DMS153 (cell line): ENCODE data around the gene DCLRE1B.

Source experiments
- DNase-seq: peaks from one replicate; lab custom pipeline; 2025; lab: John Stamatoyannopoulos, UW

The DCLRE1B gene

DNA sequence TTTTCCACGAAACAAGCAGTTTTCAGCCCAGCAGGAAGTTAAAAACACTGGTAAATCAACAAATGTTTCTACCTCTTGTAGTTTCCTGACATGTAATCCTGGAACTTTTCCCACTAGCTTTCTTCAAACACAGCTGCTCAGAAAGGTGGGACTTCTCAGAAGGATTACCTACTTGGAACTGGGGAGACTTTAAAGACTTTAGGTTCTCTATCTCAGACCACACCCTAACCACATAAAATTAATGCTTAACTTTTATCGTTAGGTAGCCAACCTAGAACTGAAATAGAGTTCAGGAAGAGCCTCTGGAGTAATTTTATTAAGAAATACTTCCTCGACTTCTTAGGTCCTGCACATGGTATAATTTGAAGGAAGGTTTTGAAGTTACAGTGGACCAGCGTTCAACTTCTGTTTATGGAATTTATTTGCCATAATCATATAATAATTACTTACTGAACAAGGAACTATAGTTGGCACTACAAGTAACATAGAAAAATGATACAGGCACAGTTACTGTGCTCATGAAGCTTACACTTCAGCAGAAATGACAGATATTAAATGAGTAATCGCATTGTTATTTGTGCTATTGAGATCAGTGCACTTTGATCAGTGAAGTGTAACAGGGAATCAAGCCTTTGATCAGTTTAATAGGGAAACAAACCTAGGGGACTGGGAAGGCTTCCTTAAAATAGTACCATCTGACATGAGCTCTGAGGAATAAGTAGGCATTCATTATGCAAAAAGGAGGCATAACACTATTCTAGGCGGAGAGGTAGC lies 17.5 kb upstream of the DCLRE1B start, which contains the start of gene BCL2L15:
Gene BCL2L15, minus strand, starts transcription at position 180 of the 774 bp plus-strand sequence. CDS start 206 bp downstream, outside the sequence.
- no peak for DNase-seq

DNA sequence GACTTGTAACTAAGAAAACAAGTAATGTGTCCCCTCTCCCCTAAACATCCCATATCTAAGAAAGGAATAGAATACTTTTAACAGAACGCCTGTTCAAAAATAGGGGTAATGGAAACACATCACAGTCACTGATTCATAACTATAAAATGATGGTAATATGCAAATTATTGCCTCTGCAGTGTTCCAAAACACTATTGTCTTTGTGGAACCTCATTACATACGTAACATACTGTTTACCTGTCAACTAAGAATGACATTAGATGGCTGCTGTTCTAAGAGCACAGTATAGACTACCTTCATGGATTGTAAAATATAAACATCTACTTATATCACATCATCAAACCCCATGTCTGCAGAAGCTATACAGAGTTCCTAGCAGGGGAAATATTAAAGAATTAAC lies 14.3 kb upstream of the DCLRE1B start:
- no peak for DNase-seq

DNA sequence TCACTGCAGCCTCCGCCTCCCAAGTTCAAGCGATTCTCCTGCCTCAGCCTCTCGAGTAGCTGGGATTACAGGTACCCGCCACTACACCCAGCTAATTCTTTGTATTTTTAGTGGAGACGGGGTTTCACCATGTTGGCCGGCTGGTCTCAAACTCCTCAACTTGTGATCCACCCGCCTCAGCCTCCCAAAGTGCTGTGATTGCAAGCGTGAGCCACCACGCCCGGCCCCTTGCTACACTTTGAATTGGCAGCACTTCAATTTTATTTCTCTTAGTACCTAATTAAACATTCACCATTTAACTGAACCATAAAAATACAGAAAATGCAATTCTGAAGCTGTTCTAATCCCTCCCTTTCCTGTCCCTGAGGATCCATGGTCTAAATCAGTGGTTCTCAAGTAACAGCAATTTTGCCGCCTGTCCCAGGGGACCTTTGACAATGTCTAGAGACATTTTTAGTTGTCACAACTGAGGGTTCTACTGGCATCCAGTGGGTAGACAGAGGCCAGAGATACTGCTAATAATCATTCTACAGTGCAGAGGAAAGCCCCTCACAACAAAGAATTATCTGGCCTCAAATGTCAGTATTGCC lies 13.4 kb upstream of the DCLRE1B start:
- no peak for DNase-seq

DNA sequence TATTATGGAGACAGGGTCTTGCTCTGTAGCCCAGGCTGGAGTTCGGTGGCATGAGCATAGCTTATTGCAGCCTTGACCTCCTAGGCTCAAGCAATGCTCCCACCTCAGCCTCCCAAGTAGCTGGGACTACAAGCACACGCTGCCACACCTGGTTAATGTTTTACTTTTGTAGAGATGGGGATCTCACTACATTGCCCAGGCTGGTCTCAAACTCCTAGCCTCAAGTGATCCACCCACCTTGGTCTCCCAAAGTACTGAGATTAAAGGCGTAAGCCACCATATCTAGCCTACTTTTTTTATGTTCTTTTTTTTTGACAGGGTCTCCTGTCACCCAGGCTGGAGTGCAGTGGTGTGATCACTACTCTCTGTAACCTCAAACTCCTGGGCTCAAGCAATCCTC lies 11.9 kb upstream of the DCLRE1B start:
- DNase-seq, result no peak

DNA sequence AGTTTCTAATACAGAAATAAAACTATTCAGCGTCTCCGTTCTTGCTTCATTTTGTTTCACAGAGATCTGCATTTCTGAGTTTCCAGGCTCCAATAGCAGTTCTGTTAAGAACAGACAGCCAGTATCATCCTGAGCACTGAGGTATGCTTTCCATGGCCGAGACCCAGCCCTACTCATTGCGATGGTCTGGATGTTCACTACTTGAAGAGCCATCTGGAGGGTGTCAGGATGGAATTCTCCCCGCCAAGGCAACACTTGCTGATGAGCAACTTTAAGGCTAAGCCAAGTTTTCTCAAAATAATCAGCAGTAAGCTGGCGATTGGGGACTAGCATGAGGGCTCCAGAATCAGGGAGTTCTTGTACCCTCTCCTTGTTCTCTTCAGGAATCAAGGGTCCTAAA lies 10.0 kb upstream of the DCLRE1B start:
- no peak for DNase-seq

DNA sequence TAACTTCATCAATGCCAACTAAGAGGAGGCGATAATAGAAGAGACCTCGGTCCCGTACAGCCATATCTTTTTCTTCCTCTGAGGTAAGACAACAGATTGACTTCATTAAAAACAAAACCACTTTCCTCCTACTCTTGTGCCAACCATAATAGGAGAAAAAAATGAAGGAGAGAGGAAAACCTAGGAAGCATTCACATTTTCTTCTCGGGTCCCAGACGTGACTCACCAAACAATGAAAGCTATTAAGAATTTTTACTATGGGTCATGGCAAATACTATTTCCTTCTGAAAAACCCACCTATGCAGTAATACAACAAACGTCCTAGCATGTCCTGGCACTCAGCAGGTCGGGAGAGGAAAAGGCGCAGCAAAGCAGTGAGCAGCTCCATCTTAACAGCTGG lies 9.2 kb upstream of the DCLRE1B start:
- DNase-seq, result no peak

DNA sequence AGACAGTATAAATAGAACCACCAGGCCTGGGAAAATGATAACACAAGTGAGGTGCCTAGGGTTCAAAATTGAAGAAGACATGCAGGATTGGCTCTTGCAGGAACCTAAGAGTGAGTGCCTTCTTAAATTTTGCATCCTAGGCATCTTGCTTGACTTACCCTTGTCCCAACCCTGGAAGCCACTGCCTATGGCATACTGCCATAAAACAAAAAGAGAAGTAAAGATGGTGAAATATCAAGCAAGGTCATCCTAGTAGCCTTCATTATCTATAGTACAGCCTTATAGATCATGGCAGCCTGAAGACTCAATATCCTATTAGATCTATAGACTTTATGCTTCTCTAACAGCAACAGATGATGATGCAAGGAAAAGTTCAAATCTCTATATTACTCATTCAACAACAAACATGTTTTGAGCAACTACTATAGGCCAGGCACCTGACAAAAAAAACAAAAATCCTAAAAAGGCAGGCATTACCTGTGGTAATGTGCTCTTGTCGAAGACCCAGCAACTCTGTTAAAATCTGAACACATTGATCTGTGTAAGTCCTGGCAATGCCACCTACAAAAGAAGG lies 6.8 kb upstream of the DCLRE1B start:
- DNase-seq, result no peak

DNA sequence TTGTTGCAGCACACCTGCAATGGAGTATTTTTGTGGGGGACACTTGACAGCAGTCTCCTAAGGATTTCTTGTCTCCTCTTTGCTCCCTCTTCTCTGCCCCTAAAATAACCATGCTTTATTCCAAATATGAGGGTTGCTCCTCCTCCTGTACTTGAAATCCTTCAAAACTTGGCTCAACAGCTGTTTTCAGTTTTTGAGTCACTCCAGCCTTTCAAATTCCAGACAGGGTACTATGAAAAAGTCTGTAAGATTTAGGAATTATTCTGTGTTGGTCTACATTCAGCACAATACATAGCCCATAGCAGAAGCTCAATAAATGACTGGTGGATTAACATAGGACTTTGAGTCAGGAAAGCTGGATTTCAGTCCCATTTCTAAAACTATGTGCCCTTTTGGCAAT lies 6.0 kb upstream of the DCLRE1B start:
- DNase-seq, result no peak

DNA sequence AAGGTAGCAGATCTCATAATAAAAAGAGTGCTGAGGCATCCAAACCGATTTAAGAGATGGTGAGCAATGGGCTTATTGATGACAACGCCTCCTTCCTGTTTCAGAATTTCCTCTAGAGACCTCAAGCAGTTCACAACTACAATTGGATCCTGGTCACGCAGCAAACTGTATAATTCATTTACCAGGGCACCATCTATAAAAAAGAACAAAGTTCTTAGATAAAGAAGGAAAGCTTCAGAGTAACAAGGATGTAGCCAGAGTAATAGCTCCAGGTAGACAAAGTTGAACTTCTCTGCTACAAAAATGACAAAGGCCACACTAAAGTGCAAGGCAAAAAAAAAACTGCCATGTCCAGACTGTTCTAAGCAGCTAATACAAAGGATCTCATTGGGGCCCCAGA lies 3.9 kb upstream of the DCLRE1B start:
- DNase-seq, result no peak

DNA sequence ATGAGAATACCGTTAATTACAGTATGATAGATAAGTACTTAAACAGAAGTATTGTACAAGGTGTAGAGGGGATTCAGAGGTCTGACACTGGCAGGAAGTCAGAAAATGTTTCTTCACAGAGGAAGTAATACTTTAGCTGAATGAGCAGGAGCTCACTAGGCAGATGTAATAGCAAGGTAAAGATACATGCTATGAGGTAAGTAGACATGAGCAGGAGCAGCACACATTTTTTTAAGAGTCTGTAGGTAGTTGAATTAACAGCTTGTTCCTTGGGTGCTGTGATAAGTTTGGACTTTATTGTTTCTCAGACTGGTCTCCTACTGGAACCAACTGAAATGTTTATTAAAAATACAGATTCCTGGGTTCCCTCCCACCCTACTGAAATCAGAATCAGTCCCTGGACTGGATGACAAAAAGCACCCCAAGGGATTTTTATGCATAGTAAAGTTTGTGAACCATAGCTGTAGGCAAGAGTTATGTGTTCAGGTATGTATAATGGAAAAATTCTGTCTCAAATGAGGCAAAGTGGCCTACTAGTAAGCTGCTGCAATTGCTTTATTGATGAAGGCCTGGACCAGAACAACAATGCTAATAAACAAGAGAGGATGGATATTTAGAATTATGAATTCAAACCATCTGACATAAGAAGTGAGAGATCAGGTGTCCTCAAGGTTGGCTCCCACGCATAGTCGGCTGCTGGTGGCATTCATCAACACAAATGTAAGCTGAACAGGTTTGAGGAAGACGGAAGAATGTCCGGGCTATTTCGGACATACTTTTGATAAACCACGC lies 1.4 kb upstream of the DCLRE1B start:
- DNase-seq, result no peak

DNA sequence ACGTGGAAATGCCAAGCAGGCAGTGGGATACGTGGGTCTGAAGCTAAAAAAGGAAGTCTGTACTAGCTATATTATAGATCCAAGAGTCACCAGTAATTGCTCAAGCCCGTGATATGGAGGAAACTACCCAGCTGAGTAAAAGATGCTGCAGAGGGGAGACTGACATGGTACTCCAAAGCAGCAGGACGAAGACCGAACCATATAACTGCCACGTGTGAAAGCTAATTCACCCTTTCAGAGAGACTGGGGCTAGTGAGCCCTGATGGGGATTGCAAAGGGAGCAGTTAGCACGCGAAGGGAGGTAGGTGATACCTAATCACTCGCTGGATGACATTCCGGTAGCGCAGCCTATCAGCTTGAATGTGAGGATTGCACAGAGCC lies 843 bp upstream of the DCLRE1B start:
- peak; percentile 53 for DNase-seq

DNA sequence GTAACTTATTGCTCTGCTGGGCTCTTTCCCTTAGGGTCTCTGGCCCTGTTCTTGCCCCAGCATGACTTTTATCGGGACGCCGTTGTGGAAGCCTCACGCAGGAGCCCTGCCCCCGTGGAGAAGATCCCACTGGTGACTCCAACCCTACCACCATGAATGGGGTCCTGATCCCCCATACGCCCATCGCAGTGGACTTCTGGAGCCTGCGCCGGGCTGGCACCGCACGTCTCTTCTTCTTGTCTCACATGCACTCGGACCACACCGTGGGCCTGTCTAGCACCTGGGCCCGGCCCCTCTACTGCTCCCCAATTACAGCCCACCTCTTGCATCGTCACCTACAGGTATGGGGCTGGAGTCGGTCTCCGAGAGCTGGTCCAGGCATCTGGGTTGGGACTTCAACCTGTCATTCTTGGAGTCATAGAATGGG lies 322 bp downstream of the DCLRE1B start:
- DNase-seq, result no peak

DNA sequence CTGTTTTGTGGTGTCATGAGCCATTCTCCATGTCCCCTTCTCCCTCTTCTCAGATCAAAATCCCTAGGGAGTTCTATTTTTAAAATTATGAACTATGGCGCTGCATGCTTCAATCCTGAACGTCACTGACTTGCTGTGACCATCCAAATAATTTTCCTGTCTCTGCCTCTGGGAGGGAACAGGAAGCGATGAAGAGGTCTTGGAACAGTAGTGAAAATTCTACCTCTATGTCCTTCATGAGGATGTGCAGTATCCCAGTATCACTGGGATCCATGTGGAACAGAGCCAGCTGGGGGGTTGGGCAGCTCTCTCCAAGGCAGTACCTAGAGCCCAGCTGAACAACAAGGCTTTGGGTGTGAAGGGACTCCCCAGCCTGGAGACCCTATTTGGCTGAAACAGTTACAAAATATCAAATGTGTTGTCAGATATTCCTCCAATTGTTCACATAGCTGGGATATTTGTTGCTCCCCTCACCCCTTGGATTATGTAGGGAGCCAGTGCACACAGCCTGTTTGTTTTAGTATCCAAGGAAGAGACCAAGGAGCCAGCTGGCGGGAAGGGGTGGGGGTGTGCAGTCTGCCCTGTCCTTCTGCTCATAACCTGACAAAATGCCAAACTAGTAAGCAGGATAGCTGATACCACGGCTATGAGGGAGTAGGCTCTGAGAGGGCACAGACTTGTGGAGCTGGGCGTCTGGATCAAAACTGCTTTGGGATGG lies 7.6 kb downstream of the DCLRE1B start:
- DNase-seq, result no peak

DNA sequence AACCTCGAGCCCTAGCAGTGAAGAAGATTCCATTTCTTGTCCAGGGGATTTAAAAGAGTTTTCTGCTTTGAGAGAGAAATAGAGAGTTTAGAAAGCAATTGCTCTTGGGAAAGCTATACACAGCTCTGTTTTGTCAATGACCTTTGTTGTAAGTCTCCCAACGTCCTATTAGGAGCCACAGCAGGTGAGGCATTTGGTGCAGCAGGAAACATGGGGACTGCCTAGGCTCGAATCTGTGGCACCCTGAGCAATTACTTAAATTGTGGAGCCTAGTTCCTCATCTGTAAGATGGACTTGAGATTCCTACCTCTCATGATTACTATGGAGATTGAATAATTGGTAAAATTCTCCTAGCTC lies 8.2 kb downstream of the DCLRE1B start:
- no peak for DNase-seq

DNA sequence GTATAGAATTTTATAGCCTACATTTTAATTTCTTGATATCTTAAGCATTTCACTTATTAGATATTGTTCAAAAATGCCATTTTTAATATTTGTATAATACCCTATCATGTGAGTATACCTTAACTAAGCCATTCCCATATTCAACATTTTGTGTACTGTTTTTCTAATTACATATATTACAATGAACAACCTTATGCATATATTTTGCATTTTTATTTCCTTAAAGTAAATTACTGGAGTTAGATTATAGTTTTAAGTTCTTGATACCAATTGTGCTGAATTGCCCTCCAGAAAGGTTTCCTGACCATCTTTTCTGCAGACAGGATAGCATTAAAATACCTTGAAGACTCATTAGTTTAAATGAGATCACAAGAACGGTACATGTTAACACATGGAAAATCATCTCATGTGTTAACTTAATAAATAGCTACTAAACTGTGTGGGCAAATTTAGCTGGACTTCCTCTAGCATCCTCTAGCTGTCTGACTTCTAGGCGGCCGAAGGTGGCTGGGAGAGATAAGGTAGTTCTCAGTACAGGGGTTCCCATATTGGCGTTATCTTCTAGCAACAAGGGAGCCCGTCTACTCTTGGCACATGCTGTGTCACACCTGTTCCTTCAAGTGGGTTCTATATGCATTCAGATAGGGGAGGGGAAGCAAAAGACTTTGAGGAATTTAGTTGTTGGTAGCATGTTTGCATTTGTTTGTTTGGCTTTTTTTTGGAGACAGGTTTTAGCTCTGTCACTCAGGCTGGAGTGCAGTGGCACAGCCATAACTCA lies 8.9 kb downstream of the DCLRE1B start:
- no peak for DNase-seq

DNA sequence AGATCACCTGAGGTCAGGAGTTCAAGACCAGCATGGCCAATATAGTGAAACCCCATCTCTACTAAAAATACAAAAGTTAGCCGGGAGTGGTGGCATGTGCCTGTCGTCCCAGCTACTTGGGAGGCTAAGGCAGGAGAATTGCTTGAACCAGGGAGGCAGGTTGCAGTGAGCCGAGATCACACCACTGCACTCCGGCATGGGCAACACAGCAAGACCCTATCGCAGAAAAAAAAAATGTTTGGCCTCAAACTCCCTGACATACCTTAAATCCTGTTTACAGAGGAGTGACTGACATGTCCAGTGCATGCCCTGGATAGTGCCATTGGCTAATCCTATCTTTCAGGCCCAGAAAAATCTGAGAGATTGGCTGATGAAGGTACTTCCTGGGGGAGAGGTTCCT lies 11.8 kb downstream of the DCLRE1B start:
- DNase-seq, result no peak

DNA sequence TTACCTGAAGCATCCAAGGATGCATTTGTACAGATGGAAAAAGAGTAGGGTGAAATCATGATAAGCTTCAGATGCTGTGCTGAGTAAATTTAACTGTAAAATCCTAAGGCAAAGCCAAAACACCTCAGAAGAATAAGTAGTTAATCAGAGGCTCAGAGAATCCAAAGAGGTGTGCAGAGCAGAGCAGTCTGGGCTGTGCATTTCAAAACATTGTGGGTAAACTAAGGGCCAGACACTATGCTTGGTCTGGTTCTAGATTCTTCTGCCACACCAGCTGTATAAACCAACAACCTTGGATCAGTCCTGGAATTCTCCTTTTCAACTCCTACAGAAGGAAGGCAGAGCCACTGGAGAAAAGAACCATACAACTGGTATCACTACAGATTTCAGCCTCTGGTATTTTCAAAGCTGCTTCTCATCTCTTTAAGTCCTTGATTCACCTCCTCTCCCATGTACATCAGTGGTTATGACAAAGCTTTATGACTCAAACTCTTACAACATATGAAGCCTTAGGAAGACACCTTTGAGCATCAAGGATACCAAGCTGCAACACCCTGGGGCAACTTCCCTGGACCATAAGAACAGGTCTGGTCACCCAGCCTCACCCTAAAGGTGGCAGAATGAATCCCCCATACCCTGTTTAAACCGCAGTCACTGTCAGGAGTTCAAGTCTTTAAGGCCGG lies 12.4 kb downstream of the DCLRE1B start:
- no peak for DNase-seq

DNA sequence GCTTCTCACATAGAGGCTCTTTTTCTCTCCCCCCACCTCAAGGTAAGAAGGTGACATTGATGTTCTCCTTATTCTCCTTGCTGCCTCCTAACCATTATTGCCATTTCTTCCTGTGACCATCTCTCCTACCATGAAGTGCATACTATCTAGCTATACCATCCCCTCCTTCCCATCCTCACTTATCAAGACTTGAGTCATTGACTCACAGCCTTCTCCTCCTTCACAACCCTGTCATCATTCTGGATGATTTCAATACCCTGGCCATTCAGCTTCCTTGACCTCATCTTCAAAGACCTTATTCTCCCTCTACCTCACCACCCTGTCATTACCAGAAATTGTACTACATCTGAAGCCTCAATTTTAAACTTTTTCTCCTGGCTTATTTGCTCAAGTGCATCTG lies 13.1 kb downstream of the DCLRE1B start:
- no peak for DNase-seq

DNA sequence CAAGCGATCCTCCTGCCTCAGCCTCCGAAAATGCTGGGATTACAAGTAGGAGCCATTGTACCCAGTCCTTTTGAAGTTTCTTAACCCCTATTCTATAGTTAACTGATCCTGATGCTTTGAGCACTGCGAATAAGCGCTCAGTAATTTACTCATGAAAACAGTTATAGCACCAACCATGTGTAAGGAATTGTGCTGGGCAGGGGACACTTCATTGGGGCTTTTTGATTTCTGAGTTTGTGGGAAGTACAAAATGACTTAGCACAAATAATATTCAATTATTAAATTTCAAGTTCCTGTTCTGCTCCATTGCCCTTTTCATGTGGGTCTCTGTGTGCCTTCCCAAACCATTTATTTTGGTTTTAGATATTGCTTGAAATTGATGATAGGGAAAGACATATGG lies 17.8 kb downstream of the DCLRE1B start:
- DNase-seq, result no peak

DNA sequence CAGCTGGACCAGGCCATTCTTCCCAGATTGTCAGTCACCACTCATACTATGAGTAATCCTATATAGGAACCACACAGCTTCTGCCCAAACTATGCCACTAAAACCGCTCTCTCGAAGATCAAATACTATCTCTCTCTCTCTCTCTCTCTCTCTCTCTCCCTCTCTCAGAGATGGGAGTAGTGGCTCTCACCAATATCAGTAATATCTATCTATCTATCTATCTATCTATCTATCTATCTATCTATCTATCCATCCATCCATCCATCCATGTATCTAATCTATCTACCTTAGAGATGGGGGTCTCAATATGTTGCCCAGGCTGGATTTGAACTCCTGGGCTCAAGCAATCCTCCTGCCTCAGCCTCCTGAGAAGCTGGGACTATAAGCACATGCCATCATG lies 19.3 kb downstream of the DCLRE1B start:
- no peak for DNase-seq
